Measurements from ENCODE around the gene FOXF1.

Gene FOXF1

GRCh38 chr16:86496929-86497461 is 13.3 kb upstream of the FOXF1 start:
- Histone ChIP-seq H3K27me3 (ENCODE audit: control insufficient read depth, insufficient read depth, low read length) (peaks cover 5% of the 10 kb centered on the region), H3K4me2 (ENCODE audit: low read length) (no peak overlapping the region), H3K9me3 (ENCODE audit: control insufficient read depth, low read length) (no peaks in the 10 kb centered on the region), H3K4me3 (ENCODE audit: low read depth, low read length) (no peak overlapping the region), H3K79me2 (no peaks in the 10 kb centered on the region), H3K4me1 (no peaks in the 10 kb centered on the region), H3K36me3 (ENCODE audit: control insufficient read depth, insufficient read depth, low read length) (no peaks in the 10 kb centered on the region), H3K27ac (no peak overlapping the region), H2AFZ (no peak overlapping the region), H3K9ac (no peak overlapping the region)
- no peak for TF ChIP-seq CTCF (IDR thresholded peaks at IDR 0.05)

- Histone ChIP-seq H3K27me3 (ENCODE audit: control insufficient read depth, insufficient read depth, low read length) (peaks cover 5% of the 10 kb centered on the region), H3K4me3 (ENCODE audit: low read depth, low read length) (no peak overlapping the region), H3K4me1 (no peaks in the 10 kb centered on the region), H3K9ac (no peak overlapping the region), H3K27ac (no peak overlapping the region), H3K4me2 (ENCODE audit: low read length) (no peak overlapping the region), H3K36me3 (ENCODE audit: control insufficient read depth, insufficient read depth, low read length) (no peaks in the 10 kb centered on the region), H2AFZ (no peak overlapping the region), H3K9me3 (ENCODE audit: control insufficient read depth, low read length) (no peaks in the 10 kb centered on the region), H3K79me2 (no peaks in the 10 kb centered on the region)
- no peak for TF ChIP-seq CTCF (IDR thresholded peaks at IDR 0.05)
Measured at GRCh38 chr16:86497551-86498021, 12.7 kb upstream of the FOXF1 start.

- no peak overlapping the region for H3K9ac ChIP-seq
- H3K4me2 ChIP-seq (ENCODE audit: low read length), result no peak overlapping the region
- H3K27me3 ChIP-seq (ENCODE audit: control insufficient read depth, insufficient read depth, low read length), result peaks cover 5% of the 10 kb centered on the region
Measured at GRCh38 chr16:86498155-86498670, 12.1 kb upstream of the FOXF1 start.

GRCh38 chr16:86498671-86499439 is 11.5 kb upstream of the FOXF1 start:
- Histone ChIP-seq H3K27me3 (ENCODE audit: control insufficient read depth, insufficient read depth, low read length) (peaks cover 5% of the 10 kb centered on the region), H3K27ac (no peak overlapping the region), H3K9ac (no peak overlapping the region), H3K79me2 (no peaks in the 10 kb centered on the region), H3K9me3 (ENCODE audit: control insufficient read depth, low read length) (no peaks in the 10 kb centered on the region), H3K36me3 (ENCODE audit: control insufficient read depth, insufficient read depth, low read length) (no peaks in the 10 kb centered on the region), H3K4me2 (ENCODE audit: low read length) (no peak overlapping the region), H2AFZ (no peak overlapping the region), H3K4me3 (ENCODE audit: low read depth, low read length) (no peak overlapping the region), H3K4me1 (no peaks in the 10 kb centered on the region)
- no peak for TF ChIP-seq CTCF (IDR thresholded peaks at IDR 0.05)

More at GRCh38 chr16:86498155-86498670, 12.1 kb upstream of the FOXF1 start:
- H3K79me2 ChIP-seq, result no peaks in the 10 kb centered on the region
- no peak overlapping the region for H3K4me3 ChIP-seq (ENCODE audit: low read depth, low read length)
- H3K9me3 ChIP-seq (ENCODE audit: control insufficient read depth, low read length), result no peaks in the 10 kb centered on the region
- no peaks in the 10 kb centered on the region for H3K4me1 ChIP-seq
- no peaks in the 10 kb centered on the region for H3K36me3 ChIP-seq (ENCODE audit: control insufficient read depth, insufficient read depth, low read length)
- no peak for TF ChIP-seq CTCF (IDR thresholded peaks at IDR 0.05)
- H3K27ac ChIP-seq, result no peak overlapping the region
- H2AFZ ChIP-seq, result no peak overlapping the region

All from parathyroid adenoma (tissue), 2 donors.